Activated CD4-positive, alpha-beta T cell treated with anti-CD3 and anti-CD28 coated beads for 48 hours (primary cell): ENCODE data around the gene TTC28.

ENCODE experiments used
- DNase-seq: peaks from one replicate; pipeline ENCODE4 v3.0.0-alpha.2; 2020

TTC28 gene

GRCh38 chr22:28031383-28031922 is 648.2 kb downstream of the TTC28 start:
- DNase-seq = no peak

DNA sequence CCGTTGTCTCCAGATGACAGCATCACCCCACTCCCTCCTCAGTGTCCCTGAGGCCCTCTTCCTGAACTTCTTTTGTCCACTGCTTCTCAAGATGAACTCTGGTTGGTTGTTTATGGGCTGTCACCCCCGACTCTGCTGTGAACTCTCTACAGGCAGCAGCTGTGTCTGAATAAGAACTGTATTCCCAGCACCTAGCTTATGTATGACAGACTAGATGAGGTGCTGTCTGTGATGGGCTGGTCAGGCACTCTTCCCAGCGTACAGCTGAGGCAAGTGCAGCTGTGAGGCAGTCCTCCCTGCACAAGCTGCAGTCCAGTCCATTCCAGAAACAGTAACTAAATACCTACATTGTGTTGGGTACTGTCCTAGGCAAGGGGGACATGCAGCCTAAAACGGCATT is 649.2 kb downstream of the TTC28 start:
- no peak for DNase-seq

DNA sequence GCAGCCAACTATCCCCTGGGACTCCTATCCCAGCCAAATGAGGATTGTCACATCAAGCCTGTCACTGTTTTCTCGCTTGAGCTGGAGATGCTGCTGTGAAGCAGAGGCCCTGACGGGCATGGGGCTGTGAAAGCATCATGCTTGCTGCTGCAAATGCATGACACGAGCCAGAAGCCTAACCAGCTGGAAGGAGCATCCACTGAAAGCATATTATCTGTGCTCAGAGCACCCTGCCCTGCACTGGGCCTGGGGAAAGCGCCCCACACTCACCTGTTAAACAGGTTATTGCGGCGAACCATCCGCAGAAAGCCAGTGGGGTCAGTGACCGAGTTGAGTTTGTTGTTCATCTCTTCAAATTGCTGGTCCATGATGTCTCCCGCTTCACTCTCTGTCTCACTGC is 649.7 kb downstream of the TTC28 start:
- no peak for DNase-seq

DNA sequence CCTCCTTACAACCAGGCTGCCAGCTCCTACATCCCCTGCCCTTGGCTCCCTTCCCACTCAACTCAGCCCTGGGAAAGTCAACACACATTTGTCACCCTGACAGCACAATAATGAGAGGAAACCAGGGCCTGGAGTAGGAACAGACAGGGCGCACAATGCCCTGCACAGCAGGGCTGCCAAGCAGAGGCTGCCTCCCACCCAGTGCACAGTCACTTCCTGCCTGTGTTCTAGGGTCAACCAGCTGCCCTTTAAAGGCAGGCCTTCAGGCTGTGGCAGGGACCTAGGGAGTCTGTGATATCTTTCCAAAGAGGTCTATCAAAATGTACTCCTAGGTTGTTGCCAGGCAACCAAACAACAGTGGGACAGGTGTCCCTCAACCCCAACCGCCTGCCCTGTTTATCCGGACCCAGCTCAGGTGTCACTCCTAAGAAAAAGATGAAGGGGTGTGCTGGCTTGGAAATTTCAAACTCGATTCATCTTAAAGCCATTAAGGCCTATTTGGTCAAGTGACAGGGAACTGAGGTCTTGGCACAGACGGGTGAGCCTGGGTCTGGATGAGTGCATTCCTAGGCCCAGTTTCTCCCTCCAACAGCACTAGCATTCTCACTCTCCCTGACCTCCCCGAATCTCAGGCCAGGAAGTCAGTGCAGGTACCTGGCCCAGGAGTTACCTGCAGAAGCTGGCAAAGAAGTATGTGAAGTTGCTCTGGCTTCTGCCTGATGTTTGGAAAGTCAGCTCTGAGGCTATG is 650.3 kb downstream of the TTC28 start:
- no peak for DNase-seq

DNA sequence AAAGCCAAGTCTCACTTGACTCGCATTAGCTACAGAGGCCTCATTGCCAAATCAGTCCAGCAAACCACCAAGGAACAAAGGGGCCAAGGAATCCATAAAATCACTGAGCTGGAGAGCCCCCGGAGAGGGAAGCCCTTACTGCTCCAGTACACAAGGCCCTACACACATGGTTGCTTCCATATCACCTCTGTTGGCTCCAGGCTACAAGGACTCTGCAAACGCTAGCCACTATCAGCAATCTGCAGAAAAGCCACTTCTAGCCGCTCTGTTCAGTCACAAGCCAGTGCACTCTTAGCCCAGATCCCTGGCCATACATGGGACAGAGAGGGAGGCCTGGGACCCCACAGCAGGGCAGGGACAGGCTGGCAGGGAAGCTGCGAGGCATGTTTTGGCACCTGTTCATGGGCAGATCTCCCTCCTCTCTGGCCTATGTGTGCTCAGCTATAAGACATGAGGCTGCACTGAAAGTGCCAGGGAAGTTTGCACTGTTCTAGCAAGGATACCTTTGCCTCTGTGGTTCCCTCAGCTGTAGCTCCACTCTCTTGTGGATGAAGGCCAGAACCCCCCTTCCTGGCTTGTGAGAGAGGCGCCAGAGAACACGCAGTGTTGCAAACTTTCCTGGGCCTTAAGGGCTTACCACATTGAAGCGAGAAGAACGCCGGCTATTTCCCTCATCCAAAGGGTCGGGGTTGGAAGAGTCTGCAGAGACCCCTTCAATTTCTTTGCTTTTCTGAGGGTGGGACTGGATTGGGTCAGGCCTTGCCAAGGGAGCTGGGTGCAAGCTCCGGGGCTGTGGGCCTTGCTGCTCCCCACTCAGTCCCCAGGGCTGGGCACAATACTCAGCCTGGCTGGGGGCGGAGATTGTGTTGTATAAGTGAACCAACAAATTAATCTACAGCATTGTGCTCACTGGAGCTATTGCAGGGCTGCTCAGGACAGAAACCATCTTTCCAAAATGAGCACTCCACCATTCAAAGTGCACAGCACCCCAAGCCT is 651.9 kb downstream of the TTC28 start:
- DNase-seq = no peak

- no peak for DNase-seq
Observed at GRCh38 chr22:28025866-28026575, 653.6 kb downstream of the TTC28 start.

GRCh38 chr22:28025333-28025732 is 654.3 kb downstream of the TTC28 start:
- DNase-seq = no peak

DNA sequence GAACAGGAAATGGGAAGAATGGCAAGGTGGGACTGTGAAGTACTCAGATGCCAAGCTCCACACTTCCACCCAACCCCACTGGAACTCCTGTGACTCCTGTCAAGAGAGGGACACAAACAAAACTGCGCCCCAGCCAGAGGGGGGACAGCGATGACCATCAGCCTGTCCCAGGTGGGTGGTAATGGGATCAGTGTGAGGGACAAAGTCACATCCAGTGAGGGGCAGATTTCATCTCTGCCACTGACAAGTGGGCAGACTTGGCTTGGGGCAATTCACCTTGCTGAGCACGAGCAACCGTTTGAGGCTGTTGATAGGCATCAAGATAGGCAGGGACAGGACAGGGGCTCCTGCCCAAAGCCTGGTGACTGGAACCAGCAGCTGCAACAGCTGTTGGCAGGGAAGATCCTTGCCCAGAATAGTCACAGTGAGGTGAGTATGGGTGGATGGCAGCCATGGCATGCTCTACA is 655.2 kb downstream of the TTC28 start:
- DNase-seq = no peak

DNA sequence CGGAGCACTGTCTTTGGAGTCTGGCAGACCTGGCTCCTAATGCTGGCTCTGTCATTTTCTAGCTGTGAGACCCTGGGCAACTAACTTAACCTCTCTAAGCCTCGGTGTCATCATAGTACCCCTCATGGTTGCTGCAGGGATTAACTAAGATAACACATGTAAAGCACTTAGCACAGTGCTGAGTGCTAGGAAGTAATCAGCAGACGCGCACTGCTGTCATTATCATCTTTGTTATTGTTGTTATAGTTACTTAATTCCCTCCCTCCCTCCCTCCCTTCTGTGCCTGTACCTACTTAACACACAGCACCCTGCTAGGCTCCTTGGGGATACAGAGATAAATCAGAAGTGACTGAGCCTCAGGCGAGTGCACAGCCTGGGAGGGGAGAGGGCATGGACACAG is 655.9 kb downstream of the TTC28 start:
- no peak for DNase-seq

- DNase-seq = no peak
Observed at GRCh38 chr22:28023036-28023435, 656.6 kb downstream of the TTC28 start.

- no peak for DNase-seq
Observed at GRCh38 chr22:28021998-28022660, 657.5 kb downstream of the TTC28 start.

DNA sequence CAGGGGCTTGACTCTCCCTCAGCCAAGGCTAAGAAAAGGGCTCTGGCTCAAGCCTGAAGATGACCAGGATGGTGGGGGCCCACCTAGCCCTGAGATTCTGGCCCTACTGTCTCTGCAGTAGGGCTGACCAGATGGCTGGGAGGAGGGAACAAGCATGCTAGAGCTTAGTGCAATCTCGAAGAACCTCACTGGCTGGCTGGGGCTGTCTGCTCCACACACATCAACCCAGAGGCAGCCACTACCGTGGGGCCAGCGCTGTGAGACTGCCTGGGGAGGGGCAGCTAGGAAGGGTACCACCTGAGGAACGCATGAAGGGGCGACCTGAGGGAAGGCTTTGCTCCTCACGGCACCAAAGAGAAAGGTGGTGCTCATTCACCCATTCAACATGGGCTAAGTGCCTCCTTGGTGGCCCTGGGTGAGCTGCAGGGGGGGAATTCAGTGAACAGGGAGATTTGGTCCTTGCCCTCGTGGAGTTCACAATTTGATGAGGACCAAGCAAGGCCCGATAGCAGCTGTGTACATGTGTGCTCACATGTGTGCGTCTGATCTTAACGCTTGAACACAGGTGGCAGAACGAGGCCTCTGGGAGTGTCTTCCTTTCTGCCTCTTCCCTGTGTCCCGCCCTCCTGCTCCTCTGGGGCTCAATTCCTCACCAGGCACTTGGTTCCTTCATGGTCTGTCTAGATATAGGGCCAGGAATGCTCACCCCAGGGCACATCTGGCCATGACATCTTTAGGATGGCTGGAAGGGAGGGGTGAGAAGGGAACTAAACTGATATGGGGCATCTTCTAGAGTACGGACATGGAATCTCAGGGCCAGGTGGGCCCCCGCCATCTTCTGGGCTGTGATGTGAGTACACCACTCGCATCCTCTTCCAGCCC is 658.3 kb downstream of the TTC28 start:
- no peak for DNase-seq

GRCh38 chr22:28019881-28020861 is 659.5 kb downstream of the TTC28 start:
- peak; percentile 81 for DNase-seq

DNA sequence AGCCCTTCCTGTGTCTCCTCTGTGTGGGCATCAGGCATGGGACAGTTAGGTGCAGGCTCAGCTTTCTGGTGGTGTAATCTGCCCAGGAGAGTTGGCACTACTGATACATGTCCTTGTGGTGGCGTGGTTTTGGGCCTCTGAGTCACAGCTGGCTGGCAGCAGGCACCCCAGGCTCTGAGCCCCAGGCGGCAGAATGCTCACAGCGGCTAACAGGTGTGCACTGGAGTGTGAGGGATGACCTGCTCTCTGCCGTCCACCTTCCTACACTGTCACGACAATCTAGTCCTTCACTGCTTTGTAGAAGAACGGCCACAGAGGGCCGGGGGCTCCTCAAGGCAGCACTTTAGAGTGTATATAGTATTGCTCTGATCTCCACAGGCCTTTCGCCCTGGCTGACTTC is 660.3 kb downstream of the TTC28 start:
- peak; percentile 20 for DNase-seq

DNA sequence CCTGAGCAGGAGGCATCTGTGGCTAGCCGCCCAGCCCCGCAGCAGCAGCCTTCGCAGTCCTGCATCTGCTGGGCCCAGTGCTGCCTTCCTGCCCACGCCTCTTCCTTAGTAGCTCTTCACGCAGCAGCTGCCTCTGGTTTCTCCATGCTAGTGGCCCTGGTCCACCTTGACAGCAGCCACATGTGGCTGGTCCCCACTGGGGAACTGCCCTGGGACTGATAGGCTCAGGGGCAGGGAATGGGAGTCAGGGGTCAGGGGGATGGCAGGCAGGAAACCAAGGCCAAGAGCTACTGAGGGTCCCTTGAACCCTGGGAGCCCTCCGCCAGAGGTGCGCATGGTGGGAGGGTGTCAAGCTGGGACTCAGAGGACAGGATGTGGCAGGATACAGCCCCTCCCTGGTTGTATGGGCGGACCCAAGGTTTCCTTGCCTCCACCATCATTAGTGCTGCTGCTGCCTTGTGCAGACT is 661.1 kb downstream of the TTC28 start:
- no peak for DNase-seq

DNA sequence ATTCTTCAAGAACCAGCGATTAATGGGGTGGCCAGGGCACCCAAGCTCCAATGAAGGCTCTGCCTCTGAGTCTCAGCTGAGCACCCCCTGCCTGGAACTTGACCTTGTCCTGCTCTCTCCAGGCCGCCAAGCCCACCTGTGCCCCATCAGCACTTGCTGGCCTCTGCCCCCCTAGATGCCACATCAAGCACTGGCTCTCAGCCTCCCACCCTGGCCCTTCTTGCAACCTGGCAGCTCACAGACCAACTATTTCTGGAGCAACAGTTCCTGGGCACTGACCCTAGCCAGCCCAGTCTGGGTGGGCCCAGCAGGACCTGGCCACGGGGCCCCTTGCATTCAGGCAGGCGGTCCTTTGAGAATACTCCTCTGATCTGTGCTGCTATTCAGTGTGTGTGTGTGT is 661.8 kb downstream of the TTC28 start:
- no peak for DNase-seq

- no peak for DNase-seq
Observed at GRCh38 chr22:28017558-28017820, 662.2 kb downstream of the TTC28 start.

DNA sequence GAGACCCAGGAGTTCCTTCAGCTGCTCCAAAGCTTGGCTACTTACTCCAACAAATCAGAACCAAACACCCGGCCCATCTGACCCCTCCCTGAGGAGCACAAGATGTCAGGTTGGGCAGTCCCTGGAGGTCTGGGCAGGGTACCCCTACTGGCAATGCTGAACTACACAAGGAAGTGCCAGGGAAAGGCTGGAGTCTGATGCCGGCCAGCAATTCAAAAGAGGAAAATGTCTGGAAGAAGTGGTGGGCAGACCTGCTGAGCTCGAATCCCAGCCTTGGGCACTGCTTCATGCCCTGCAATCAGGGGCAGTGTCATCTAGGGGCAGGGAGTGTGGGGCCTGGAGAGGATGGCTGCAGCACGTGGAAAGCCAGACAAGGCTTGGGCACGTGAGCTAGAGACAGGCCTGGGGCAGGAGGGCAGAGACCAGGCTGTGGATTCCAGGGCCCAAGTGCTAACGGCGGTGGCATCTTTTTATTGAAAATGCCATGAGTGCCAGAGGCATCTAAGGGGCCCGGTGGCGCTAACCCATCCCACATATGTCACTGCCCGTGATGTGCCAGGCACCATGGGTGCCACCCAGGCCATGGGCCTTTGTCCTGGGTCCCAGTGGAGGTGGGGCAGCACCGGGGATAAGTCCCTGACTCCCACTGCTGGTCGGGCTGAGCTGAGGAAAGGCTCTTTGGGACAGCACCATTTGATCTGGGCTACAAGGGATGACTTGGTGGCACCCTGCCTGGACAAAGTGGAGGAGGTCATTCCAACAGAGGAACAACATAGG is 662.7 kb downstream of the TTC28 start:
- DNase-seq = no peak
